ENCODE measurements around the gene HHIPL1. TPM values are rescaled to one million over a fixed set of nuclear protein-coding genes. Genes with fewer than 3 reads are reported as not detected.

The HHIPL1 gene
- total RNA-seq, 1 donor from 2014 or later, result not detected

- intact Hi-C loops (cut with micrococcal nuclease), result no loop called here
- Mint-ChIP-seq H3K27me3 (ENCODE audit: low read depth) (peaks cover 9% of the 10 kb centered on the region), H3K36me3 (ENCODE audit: low read depth) (no peaks in the 10 kb centered on the region), H3K9me3 (peaks cover 24% of the 10 kb centered on the region), H3K4me1 (ENCODE audit: low read depth) (peaks cover 4% of the 10 kb centered on the region), H3K4me3 (ENCODE audit: low read depth) (no peak overlapping the region), H3K27ac (no peak overlapping the region)
- DNase-seq (ENCODE audit: low spot score), result no peak
These were observed 56.3 kb downstream of the HHIPL1 start for GRCh38 chr14:99701260-99701659.

- Mint-ChIP-seq H3K27ac (no peak overlapping the region), H3K4me3 (ENCODE audit: low read depth) (no peak overlapping the region), H3K4me1 (ENCODE audit: low read depth) (peaks cover 4% of the 10 kb centered on the region), H3K27me3 (ENCODE audit: low read depth) (peaks cover 6% of the 10 kb centered on the region), H3K36me3 (ENCODE audit: low read depth) (no peaks in the 10 kb centered on the region), H3K9me3 (peaks cover 24% of the 10 kb centered on the region)
- no peak for DNase-seq (ENCODE audit: low spot score)
- intact Hi-C loops (cut with micrococcal nuclease), result no loop called here
These were observed 57.2 kb downstream of the HHIPL1 start for GRCh38 chr14:99702115-99702514.

- no peak for DNase-seq (ENCODE audit: low spot score)
- Mint-ChIP-seq H3K4me1 (ENCODE audit: low read depth) (peaks cover 4% of the 10 kb centered on the region), H3K36me3 (ENCODE audit: low read depth) (no peaks in the 10 kb centered on the region), H3K27me3 (ENCODE audit: low read depth) (no peaks in the 10 kb centered on the region), H3K9me3 (peaks cover 24% of the 10 kb centered on the region), H3K4me3 (ENCODE audit: low read depth) (no peak overlapping the region), H3K27ac (no peak overlapping the region)
- intact Hi-C loops (cut with micrococcal nuclease), result no loop called here
These were observed 58.5 kb downstream of the HHIPL1 start for GRCh38 chr14:99703381-99703780.

- Mint-ChIP-seq H3K4me3 (ENCODE audit: low read depth) (no peak overlapping the region), H3K4me1 (ENCODE audit: low read depth) (peaks cover 3% of the 10 kb centered on the region), H3K27ac (no peak overlapping the region), H3K9me3 (peaks cover 24% of the 10 kb centered on the region), H3K36me3 (ENCODE audit: low read depth) (no peaks in the 10 kb centered on the region), H3K27me3 (ENCODE audit: low read depth) (no peaks in the 10 kb centered on the region)
- intact Hi-C loops (cut with micrococcal nuclease), result no loop called here
- DNase-seq (ENCODE audit: low spot score), result no peak
These were observed 59.1 kb downstream of the HHIPL1 start for GRCh38 chr14:99704037-99704436.

- H3K9me3 Mint-ChIP-seq, result peaks cover 24% of the 10 kb centered on the region
- intact Hi-C loops (cut with micrococcal nuclease), result no loop called here
- no peak for DNase-seq (ENCODE audit: low spot score)
- no peaks in the 10 kb centered on the region for H3K4me1 Mint-ChIP-seq (ENCODE audit: low read depth)
- H3K27ac Mint-ChIP-seq, result no peak overlapping the region
- H3K27me3 Mint-ChIP-seq (ENCODE audit: low read depth), result no peaks in the 10 kb centered on the region
- no peaks in the 10 kb centered on the region for H3K36me3 Mint-ChIP-seq (ENCODE audit: low read depth)
- H3K4me3 Mint-ChIP-seq (ENCODE audit: low read depth), result no peak overlapping the region
These were observed 61.4 kb downstream of the HHIPL1 start for GRCh38 chr14:99706107-99706900.

GRCh38 chr14:99707420-99707819, 62.5 kb downstream of the HHIPL1 start:
- no peak for DNase-seq (ENCODE audit: low spot score)
- H3K4me1 Mint-ChIP-seq (ENCODE audit: low read depth), result no peaks in the 10 kb centered on the region
- intact Hi-C loops (cut with micrococcal nuclease), result no loop called here
- peaks cover 19% of the 10 kb centered on the region for H3K9me3 Mint-ChIP-seq
- no peak overlapping the region for H3K4me3 Mint-ChIP-seq (ENCODE audit: low read depth)
- H3K27me3 Mint-ChIP-seq (ENCODE audit: low read depth), result peaks cover 10% of the 10 kb centered on the region
- H3K27ac Mint-ChIP-seq, result no peak overlapping the region
- H3K36me3 Mint-ChIP-seq (ENCODE audit: low read depth), result no peaks in the 10 kb centered on the region

GRCh38 chr14:99707921-99708320, 63.0 kb downstream of the HHIPL1 start:
- no peak overlapping the region for H3K27ac Mint-ChIP-seq
- intact Hi-C loops (cut with micrococcal nuclease), result no loop called here
- H3K27me3 Mint-ChIP-seq (ENCODE audit: low read depth), result peaks cover 15% of the 10 kb centered on the region
- no peaks in the 10 kb centered on the region for H3K36me3 Mint-ChIP-seq (ENCODE audit: low read depth)
- no peak for DNase-seq (ENCODE audit: low spot score)
- no peaks in the 10 kb centered on the region for H3K4me1 Mint-ChIP-seq (ENCODE audit: low read depth)
- H3K4me3 Mint-ChIP-seq (ENCODE audit: low read depth), result no peak overlapping the region
- H3K9me3 Mint-ChIP-seq, result peaks cover 16% of the 10 kb centered on the region

GRCh38 chr14:99708449-99708848, 63.5 kb downstream of the HHIPL1 start:
- Mint-ChIP-seq H3K9me3 (peaks cover 10% of the 10 kb centered on the region), H3K36me3 (ENCODE audit: low read depth) (no peaks in the 10 kb centered on the region), H3K4me1 (ENCODE audit: low read depth) (no peaks in the 10 kb centered on the region), H3K27ac (no peak overlapping the region), H3K27me3 (ENCODE audit: low read depth) (peaks cover 16% of the 10 kb centered on the region), H3K4me3 (ENCODE audit: low read depth) (no peak overlapping the region)
- no peak for DNase-seq (ENCODE audit: low spot score)
- intact Hi-C loops (cut with micrococcal nuclease), result no loop called here

- peaks cover 20% of the 10 kb centered on the region for H3K27me3 Mint-ChIP-seq (ENCODE audit: low read depth)
These were observed 69.0 kb downstream of the HHIPL1 start for GRCh38 chr14:99713972-99714371.

GRCh38 chr14:99715266-99716000, 70.5 kb downstream of the HHIPL1 start:
- intact Hi-C loops (cut with micrococcal nuclease), result no loop called here

More at GRCh38 chr14:99713972-99714371, 69.0 kb downstream of the HHIPL1 start:
- Mint-ChIP-seq H3K4me3 (ENCODE audit: low read depth) (no peak overlapping the region), H3K27ac (no peak overlapping the region), H3K4me1 (ENCODE audit: low read depth) (no peaks in the 10 kb centered on the region), H3K36me3 (ENCODE audit: low read depth) (no peaks in the 10 kb centered on the region), H3K9me3 (no peaks in the 10 kb centered on the region)
- intact Hi-C loops (cut with micrococcal nuclease), result no loop called here
- no peak for DNase-seq (ENCODE audit: low spot score)

GRCh38 chr14:99716091-99716849, 71.3 kb downstream of the HHIPL1 start:
- Mint-ChIP-seq H3K27ac (no peak overlapping the region), H3K27me3 (ENCODE audit: low read depth) (peaks cover 20% of the 10 kb centered on the region)
- intact Hi-C loops (cut with micrococcal nuclease), result no loop called here

More at GRCh38 chr14:99715266-99716000, 70.5 kb downstream of the HHIPL1 start:
- no peak for DNase-seq (ENCODE audit: low spot score)
- H3K9me3 Mint-ChIP-seq, result no peaks in the 10 kb centered on the region
- no peaks in the 10 kb centered on the region for H3K36me3 Mint-ChIP-seq (ENCODE audit: low read depth)
- H3K4me1 Mint-ChIP-seq (ENCODE audit: low read depth), result no peaks in the 10 kb centered on the region
- H3K4me3 Mint-ChIP-seq (ENCODE audit: low read depth), result no peak overlapping the region
- no peak overlapping the region for H3K27ac Mint-ChIP-seq
- peaks cover 20% of the 10 kb centered on the region for H3K27me3 Mint-ChIP-seq (ENCODE audit: low read depth)

GRCh38 chr14:99716850-99717681, 72.1 kb downstream of the HHIPL1 start:
- Mint-ChIP-seq H3K36me3 (ENCODE audit: low read depth) (no peaks in the 10 kb centered on the region), H3K9me3 (no peaks in the 10 kb centered on the region), H3K4me3 (ENCODE audit: low read depth) (no peak overlapping the region), H3K4me1 (ENCODE audit: low read depth) (no peaks in the 10 kb centered on the region), H3K27me3 (ENCODE audit: low read depth) (peaks cover 14% of the 10 kb centered on the region), H3K27ac (no peak overlapping the region)
- intact Hi-C loops (cut with micrococcal nuclease), result no loop called here
- no peak for DNase-seq (ENCODE audit: low spot score)

More at GRCh38 chr14:99716091-99716849, 71.3 kb downstream of the HHIPL1 start:
- H3K4me3 Mint-ChIP-seq (ENCODE audit: low read depth), result no peak overlapping the region
- H3K9me3 Mint-ChIP-seq, result no peaks in the 10 kb centered on the region
- no peaks in the 10 kb centered on the region for H3K4me1 Mint-ChIP-seq (ENCODE audit: low read depth)
- no peak for DNase-seq (ENCODE audit: low spot score)
- no peaks in the 10 kb centered on the region for H3K36me3 Mint-ChIP-seq (ENCODE audit: low read depth)

Measured in activated T-helper 2 cell treated with anti-CD3 and anti-CD28 coated beads, Interferon-gamma antibody, Interleukin-2, Interleukin-4, amounts not matched to agents 10 μg/mL and 5 μg/mL and 100 μg/mL, durations not matched to agents 14 hours and 24 hours and 36 hours (primary cell).